Measurements from ENCODE around the gene CDK5.

DNA sequence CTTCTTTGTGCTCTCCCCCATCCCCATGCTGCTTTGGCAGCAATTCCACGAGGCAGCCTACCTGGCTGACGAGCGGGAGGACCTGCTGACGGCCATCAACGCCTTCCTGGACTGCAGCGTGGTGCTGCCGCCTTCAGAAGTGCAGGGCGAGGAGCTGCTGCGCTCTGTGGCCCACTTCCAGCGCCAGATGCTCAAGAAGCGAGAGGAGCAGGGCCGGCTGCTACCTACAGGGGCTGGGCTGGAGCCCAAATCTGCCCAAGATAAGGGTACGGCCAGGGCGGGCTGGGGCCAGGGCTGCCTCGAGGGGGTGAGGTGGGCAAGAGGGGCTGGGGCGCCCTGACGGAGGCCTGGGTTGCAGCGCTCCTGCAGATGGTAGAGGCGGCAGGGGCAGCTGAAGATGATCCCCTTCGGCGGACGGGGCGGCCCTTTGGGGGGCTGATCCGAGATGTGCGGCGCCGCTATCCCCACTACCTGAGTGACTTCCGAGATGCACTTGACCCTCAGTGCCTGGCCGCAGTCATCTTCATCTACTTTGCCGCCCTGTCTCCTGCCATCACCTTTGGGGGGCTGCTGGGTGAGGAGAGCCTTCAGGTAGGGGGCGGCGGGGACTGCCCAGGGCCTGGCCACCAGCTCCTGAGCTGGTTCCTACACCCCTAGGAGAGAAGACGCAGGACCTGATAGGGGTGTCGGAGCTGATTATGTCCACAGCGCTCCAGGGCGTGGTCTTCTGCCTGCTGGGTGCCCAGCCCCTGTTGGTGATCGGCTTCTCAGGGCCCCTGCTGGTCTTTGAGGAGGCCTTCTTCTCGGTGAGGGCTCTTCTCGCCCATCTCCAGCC, 13.6 kb upstream of the CDK5 start:
- TF ChIP-seq, protein P1, sequence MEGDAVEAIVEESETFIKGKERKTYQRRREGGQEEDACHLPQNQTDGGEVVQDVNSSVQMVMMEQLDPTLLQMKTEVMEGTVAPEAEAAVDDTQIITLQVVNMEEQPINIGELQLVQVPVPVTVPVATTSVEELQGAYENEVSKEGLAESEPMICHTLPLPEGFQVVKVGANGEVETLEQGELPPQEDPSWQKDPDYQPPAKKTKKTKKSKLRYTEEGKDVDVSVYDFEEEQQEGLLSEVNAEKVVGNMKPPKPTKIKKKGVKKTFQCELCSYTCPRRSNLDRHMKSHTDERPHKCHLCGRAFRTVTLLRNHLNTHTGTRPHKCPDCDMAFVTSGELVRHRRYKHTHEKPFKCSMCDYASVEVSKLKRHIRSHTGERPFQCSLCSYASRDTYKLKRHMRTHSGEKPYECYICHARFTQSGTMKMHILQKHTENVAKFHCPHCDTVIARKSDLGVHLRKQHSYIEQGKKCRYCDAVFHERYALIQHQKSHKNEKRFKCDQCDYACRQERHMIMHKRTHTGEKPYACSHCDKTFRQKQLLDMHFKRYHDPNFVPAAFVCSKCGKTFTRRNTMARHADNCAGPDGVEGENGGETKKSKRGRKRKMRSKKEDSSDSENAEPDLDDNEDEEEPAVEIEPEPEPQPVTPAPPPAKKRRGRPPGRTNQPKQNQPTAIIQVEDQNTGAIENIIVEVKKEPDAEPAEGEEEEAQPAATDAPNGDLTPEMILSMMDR (IDR thresholded peaks at IDR 0.05): no peak
- TF ChIP-seq POLR2A (IDR thresholded peaks at IDR 0.05): no peak

Data from body of pancreas (tissue), 4 donors.